GM23338 (cell line): ENCODE results near the gene ASIC3. TPM values are rescaled to one million over a fixed set of nuclear protein-coding genes. Genes with fewer than 3 reads are reported as not detected.

Experiments
- ATAC-seq: fragments of 200-7000 bp; cut with Tn5 transposase; 3 replicates; pipeline ENCODE4 v1.9.1; 2020
- DNase-seq: peaks from one replicate; pipeline ENCODE4 v3.0.0-alpha.2; 2015; ENCODE audit warnings: low spot score
- H2AFZ ChIP-seq: fragments of 200-600 bp; sonication (generic); 2 replicates; pipeline ENCODE4 v1.8.0; 2016; ENCODE audit warnings: antibody characterized with exemption, mild to moderate bottlenecking, moderate library complexity
- H3F3A ChIP-seq: fragments of 200-600 bp; sonication (generic); replicated peaks from 2 replicates; pipeline ENCODE4 v1.8.0; 2017; ENCODE audit warnings: antibody characterized with exemption, mixed run types, low read depth
- H3K27ac ChIP-seq: fragments of 200-600 bp; sonication (generic); 2 replicates; pipeline ENCODE4 v1.6.1; 2016; ENCODE audit warnings: low read depth
- H3K27me3 ChIP-seq: fragments of 200-600 bp; sonication (generic); 2 replicates; pipeline ENCODE4 v1.8.0; 2016; ENCODE audit warnings: mild to moderate bottlenecking, mixed run types, moderate library complexity; ENCODE audit not compliant: insufficient read depth
- H3K36me3 ChIP-seq: fragments of 200-600 bp; sonication (generic); 2 replicates; pipeline ENCODE4 v1.8.0; 2016; ENCODE audit warnings: mild to moderate bottlenecking; ENCODE audit not compliant: insufficient read depth
- H3K4me1 ChIP-seq: fragments of 200-600 bp; sonication (generic); 2 replicates; pipeline ENCODE4 v1.8.0; 2016; ENCODE audit warnings: mild to moderate bottlenecking, moderate library complexity; ENCODE audit not compliant: insufficient read depth
- H3K4me2 ChIP-seq: fragments of 200-600 bp; sonication (generic); 2 replicates; pipeline ENCODE4 v1.7.1; 2017; ENCODE audit warnings: mixed run types
- H3K4me3 ChIP-seq: fragments of 200-600 bp; sonication (generic); 2 replicates; pipeline ENCODE4 v1.6.1; 2016; ENCODE audit warnings: mixed run types
- H3K79me2 ChIP-seq: fragments of 200-600 bp; sonication (generic); replicated peaks from 2 replicates; pipeline ENCODE4 v1.8.0; 2017; ENCODE audit warnings: mild to moderate bottlenecking; ENCODE audit not compliant: insufficient read depth
- H3K9me2 ChIP-seq: fragments of 200-600 bp; sonication (generic); 2 replicates; pipeline ENCODE4 v1.8.0; 2017; ENCODE audit not compliant: insufficient read depth
- H4K20me1 ChIP-seq: fragments of 200-600 bp; sonication (generic); replicated peaks from 2 replicates; pipeline ENCODE4 v1.8.0; 2017; ENCODE audit warnings: mild to moderate bottlenecking; ENCODE audit not compliant: insufficient read depth
- H3K27ac Mint-ChIP-seq: 2 replicates; pipeline ENCODE4 v1.8.0; 2020; ENCODE audit warnings: inconsistent platforms, mild to moderate bottlenecking, moderate library complexity, mixed read lengths
- H3K27me3 Mint-ChIP-seq: 3 replicates; pipeline ENCODE4 v1.8.0; 2022; ENCODE audit warnings: low read depth, mild to moderate bottlenecking, moderate library complexity, mixed read lengths, inconsistent platforms; ENCODE audit not compliant: insufficient read depth, poor library complexity
- H3K36me3 Mint-ChIP-seq: 3 replicates; pipeline ENCODE4 v1.8.0; 2021; ENCODE audit warnings: low read depth, mild to moderate bottlenecking, inconsistent platforms, moderate library complexity, mixed read lengths
- H3K4me1 Mint-ChIP-seq: 3 replicates; pipeline ENCODE4 v1.8.0; 2020; ENCODE audit warnings: mild to moderate bottlenecking, inconsistent platforms, mixed read lengths
- H3K4me3 Mint-ChIP-seq: 3 replicates; pipeline ENCODE4 v1.8.0; 2021; ENCODE audit warnings: moderate library complexity, mild to moderate bottlenecking, inconsistent platforms, mixed read lengths
- H3K9me3 Mint-ChIP-seq: 3 replicates; pipeline ENCODE4 v1.8.0; 2020; ENCODE audit warnings: moderate library complexity, mild to moderate bottlenecking, inconsistent platforms, mixed read lengths
- EZH2 ChIP-seq: fragments of 200-600 bp; sonication (generic); IDR thresholded peaks from one replicate; pipeline ENCODE4 v1.8.0; 2017; ENCODE audit warnings: antibody characterized with exemption, mild to moderate bottlenecking, low read depth; ENCODE audit not compliant: unreplicated experiment
- EZH2phosphoT487 ChIP-seq: fragments of 200-600 bp; sonication (generic); IDR thresholded peaks from one replicate; pipeline ENCODE4 v1.8.1; 2018; ENCODE audit warnings: antibody characterized with exemption; ENCODE audit not compliant: unreplicated experiment
- polyA plus RNA-seq: library from polyadenylated mRNA; unstranded; fragments of >200 nt; fragmentation: Nextera tagmentation; extraction: Ambion mirVana; gene quantifications from 2 replicates; pipeline ENCODE4 v1.2.1, GENCODE V29; 2016
- total RNA-seq: library from RNA; depleted of rRNA; stranded (reverse); fragments of >200 nt; shearing (Covaris generic); gene quantifications from 2 replicates; pipeline ENCODE4 v1.2.3, GENCODE V29; 2014
- TF ChIP-seq, protein P1 (sequence below): fragments of 250-450 bp; sonication (Bioruptor Pico); IDR thresholded peaks from 2 replicates; pipeline ENCODE4 v1.5.0; 2020; ENCODE audit warnings: mild to moderate bottlenecking, moderate library complexity
- TF ChIP-seq, protein P2 (sequence below), 2 experiments: fragments of 200-600 bp in 1 of 2; sonication (generic) in 1 of 2; conservative IDR thresholded peaks; 2 replicates each; pipeline versions ENCODE4 v1.5.1 to v1.6.1; 2016 to 2017; ENCODE audit warnings: antibody characterized with exemption in 2 of 2, low read depth in 2 of 2, mild to moderate bottlenecking in 2 of 2, moderate library complexity in 1 of 2
- TF ChIP-seq, protein P3 (sequence below): IDR thresholded peaks from 2 replicates; pipeline ENCODE4 v1.6.1; 2016; ENCODE audit warnings: antibody characterized with exemption

Gene ASIC3
- total and polyA plus RNA-seq, 2 experiments from 2014 or later = 0.87 to 0.90 TPM

DNA sequence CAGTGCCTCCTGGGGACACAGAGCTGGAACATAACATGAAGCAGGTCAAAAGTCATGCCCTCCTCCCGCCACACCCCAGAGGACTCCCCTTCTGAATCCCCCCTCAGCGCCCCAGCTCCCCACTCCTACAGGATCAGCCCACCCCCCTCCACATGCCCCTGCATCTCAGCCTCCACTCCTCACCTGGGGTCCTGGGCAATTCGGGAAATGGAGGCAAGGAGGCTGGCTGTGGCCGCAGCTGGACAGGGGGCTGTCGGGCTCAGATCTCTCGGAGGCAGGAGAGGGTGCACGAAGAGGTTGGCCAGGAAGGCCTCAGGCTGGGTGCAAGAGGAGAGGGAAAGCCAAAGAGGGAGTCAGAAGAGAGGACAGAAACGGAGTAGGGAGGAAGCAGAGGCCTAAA lies 31.8 kb upstream of the ASIC3 start (continued):
- TF ChIP-seq, protein P1, sequence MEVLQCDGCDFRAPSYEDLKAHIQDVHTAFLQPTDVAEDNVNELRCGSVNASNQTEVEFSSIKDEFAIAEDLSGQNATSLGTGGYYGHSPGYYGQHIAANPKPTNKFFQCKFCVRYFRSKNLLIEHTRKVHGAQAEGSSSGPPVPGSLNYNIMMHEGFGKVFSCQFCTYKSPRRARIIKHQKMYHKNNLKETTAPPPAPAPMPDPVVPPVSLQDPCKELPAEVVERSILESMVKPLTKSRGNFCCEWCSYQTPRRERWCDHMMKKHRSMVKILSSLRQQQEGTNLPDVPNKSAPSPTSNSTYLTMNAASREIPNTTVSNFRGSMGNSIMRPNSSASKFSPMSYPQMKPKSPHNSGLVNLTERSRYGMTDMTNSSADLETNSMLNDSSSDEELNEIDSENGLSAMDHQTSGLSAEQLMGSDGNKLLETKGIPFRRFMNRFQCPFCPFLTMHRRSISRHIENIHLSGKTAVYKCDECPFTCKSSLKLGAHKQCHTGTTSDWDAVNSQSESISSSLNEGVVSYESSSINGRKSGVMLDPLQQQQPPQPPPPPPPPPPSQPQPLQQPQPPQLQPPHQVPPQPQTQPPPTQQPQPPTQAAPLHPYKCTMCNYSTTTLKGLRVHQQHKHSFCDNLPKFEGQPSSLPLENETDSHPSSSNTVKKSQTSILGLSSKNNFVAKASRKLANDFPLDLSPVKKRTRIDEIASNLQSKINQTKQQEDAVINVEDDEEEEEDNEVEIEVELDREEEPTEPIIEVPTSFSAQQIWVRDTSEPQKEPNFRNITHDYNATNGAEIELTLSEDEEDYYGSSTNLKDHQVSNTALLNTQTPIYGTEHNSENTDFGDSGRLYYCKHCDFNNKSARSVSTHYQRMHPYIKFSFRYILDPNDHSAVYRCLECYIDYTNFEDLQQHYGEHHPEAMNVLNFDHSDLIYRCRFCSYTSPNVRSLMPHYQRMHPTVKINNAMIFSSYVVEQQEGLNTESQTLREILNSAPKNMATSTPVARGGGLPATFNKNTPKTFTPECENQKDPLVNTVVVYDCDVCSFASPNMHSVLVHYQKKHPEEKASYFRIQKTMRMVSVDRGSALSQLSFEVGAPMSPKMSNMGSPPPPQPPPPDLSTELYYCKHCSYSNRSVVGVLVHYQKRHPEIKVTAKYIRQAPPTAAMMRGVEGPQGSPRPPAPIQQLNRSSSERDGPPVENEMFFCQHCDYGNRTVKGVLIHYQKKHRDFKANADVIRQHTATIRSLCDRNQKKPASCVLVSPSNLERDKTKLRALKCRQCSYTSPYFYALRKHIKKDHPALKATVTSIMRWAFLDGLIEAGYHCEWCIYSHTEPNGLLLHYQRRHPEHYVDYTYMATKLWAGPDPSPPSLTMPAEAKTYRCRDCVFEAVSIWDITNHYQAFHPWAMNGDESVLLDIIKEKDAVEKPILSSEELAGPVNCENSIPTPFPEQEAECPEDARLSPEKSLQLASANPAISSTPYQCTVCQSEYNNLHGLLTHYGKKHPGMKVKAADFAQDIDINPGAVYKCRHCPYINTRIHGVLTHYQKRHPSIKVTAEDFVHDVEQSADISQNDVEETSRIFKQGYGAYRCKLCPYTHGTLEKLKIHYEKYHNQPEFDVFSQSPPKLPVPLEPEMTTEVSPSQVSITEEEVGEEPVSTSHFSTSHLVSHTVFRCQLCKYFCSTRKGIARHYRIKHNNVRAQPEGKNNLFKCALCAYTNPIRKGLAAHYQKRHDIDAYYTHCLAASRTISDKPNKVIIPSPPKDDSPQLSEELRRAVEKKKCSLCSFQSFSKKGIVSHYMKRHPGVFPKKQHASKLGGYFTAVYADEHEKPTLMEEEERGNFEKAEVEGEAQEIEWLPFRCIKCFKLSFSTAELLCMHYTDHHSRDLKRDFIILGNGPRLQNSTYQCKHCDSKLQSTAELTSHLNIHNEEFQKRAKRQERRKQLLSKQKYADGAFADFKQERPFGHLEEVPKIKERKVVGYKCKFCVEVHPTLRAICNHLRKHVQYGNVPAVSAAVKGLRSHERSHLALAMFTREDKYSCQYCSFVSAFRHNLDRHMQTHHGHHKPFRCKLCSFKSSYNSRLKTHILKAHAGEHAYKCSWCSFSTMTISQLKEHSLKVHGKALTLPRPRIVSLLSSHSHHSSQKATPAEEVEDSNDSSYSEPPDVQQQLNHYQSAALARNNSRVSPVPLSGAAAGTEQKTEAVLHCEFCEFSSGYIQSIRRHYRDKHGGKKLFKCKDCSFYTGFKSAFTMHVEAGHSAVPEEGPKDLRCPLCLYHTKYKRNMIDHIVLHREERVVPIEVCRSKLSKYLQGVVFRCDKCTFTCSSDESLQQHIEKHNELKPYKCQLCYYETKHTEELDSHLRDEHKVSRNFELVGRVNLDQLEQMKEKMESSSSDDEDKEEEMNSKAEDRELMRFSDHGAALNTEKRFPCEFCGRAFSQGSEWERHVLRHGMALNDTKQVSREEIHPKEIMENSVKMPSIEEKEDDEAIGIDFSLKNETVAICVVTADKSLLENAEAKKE (CRISPR knock-in tag) = no peak
- no peak for TF ChIP-seq EZH2phosphoT487

DNA sequence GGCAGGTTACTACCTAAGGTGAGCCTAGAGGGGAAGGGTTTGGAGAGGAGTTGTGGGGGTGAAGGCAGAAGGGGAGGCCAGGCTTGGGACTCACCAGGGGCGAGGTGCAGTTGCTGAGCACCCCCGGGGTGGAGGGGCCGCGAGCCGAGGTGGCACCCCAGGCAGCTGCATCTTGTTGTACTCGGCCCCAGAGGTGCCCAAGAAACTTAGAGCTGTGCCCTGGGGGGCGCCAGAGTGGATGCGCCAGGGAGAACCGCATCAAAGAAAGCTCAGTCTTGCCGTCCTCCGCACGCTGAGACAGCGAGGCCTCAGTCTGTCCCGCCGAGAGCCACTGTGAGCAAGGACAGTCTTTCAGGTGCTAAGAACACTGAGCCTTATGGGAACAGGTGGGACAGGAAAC lies 31.4 kb upstream of the ASIC3 start:
- peaks cover 9% of the 10 kb centered on the region; the same call in 1 of the 2 replicates for H3F3A ChIP-seq
- ATAC-seq = no peak
- H3K4me3 ChIP-seq = no peak overlapping the region
- H3K79me2 ChIP-seq = no peaks in the 10 kb centered on the region
- no peaks in the 10 kb centered on the region for H3K9me2 ChIP-seq
- peaks cover 64% of the 10 kb centered on the region for H3K27me3 Mint-ChIP-seq
- TF ChIP-seq, protein P2, sequence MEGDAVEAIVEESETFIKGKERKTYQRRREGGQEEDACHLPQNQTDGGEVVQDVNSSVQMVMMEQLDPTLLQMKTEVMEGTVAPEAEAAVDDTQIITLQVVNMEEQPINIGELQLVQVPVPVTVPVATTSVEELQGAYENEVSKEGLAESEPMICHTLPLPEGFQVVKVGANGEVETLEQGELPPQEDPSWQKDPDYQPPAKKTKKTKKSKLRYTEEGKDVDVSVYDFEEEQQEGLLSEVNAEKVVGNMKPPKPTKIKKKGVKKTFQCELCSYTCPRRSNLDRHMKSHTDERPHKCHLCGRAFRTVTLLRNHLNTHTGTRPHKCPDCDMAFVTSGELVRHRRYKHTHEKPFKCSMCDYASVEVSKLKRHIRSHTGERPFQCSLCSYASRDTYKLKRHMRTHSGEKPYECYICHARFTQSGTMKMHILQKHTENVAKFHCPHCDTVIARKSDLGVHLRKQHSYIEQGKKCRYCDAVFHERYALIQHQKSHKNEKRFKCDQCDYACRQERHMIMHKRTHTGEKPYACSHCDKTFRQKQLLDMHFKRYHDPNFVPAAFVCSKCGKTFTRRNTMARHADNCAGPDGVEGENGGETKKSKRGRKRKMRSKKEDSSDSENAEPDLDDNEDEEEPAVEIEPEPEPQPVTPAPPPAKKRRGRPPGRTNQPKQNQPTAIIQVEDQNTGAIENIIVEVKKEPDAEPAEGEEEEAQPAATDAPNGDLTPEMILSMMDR (conservative IDR thresholded peaks at IDR 0.05; ENCODE audit: low read depth in 2 of 2) = peak in 1 of 2 experiments; percentile 30; a peak in 2 of 4 replicates
- no peak for TF ChIP-seq EZH2
- TF ChIP-seq, protein P3, sequence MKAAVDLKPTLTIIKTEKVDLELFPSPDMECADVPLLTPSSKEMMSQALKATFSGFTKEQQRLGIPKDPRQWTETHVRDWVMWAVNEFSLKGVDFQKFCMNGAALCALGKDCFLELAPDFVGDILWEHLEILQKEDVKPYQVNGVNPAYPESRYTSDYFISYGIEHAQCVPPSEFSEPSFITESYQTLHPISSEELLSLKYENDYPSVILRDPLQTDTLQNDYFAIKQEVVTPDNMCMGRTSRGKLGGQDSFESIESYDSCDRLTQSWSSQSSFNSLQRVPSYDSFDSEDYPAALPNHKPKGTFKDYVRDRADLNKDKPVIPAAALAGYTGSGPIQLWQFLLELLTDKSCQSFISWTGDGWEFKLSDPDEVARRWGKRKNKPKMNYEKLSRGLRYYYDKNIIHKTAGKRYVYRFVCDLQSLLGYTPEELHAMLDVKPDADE = no peak
- H3K36me3 Mint-ChIP-seq = peaks cover 11% of the 10 kb centered on the region
- peaks cover 59% of the 10 kb centered on the region for H3K27me3 ChIP-seq
- H3K4me3 Mint-ChIP-seq = no peak overlapping the region
- no peak overlapping the region for H3K4me2 ChIP-seq
- no peak overlapping the region for H2AFZ ChIP-seq
- H3K4me1 ChIP-seq = peaks cover 20% of the 10 kb centered on the region
- peaks cover 4% of the 10 kb centered on the region; the same call in 2 of the 3 replicates for H3K9me3 Mint-ChIP-seq
- H4K20me1 ChIP-seq = no peaks in the 10 kb centered on the region
- DNase-seq = no peak
- no peaks in the 10 kb centered on the region; the same call in 1 of the 2 replicates for H3K36me3 ChIP-seq
- no peak overlapping the region for H3K27ac Mint-ChIP-seq
- H3K27ac ChIP-seq = no peak overlapping the region
- peaks cover 37% of the 10 kb centered on the region for H3K4me1 Mint-ChIP-seq
